ENCODE data around the gene FAM219B. TPM values are rescaled to one million over a fixed set of nuclear protein-coding genes. Genes with fewer than 3 reads are reported as not detected.

The FAM219B gene
- total RNA-seq, 1 donor = 35.9 TPM

- TF ChIP-seq, protein P1, sequence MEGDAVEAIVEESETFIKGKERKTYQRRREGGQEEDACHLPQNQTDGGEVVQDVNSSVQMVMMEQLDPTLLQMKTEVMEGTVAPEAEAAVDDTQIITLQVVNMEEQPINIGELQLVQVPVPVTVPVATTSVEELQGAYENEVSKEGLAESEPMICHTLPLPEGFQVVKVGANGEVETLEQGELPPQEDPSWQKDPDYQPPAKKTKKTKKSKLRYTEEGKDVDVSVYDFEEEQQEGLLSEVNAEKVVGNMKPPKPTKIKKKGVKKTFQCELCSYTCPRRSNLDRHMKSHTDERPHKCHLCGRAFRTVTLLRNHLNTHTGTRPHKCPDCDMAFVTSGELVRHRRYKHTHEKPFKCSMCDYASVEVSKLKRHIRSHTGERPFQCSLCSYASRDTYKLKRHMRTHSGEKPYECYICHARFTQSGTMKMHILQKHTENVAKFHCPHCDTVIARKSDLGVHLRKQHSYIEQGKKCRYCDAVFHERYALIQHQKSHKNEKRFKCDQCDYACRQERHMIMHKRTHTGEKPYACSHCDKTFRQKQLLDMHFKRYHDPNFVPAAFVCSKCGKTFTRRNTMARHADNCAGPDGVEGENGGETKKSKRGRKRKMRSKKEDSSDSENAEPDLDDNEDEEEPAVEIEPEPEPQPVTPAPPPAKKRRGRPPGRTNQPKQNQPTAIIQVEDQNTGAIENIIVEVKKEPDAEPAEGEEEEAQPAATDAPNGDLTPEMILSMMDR (IDR thresholded peaks at IDR 0.05; ENCODE audit: insufficient read depth, low read length) = no peak
- no peak for DNase-seq (ENCODE audit: low read depth)
- H3K4me3 ChIP-seq (ENCODE audit: low read depth, low read length) = no peak overlapping the region
Observed at GRCh38 chr15:74858369-74858740, 48.3 kb downstream of the FAM219B start.

DNA sequence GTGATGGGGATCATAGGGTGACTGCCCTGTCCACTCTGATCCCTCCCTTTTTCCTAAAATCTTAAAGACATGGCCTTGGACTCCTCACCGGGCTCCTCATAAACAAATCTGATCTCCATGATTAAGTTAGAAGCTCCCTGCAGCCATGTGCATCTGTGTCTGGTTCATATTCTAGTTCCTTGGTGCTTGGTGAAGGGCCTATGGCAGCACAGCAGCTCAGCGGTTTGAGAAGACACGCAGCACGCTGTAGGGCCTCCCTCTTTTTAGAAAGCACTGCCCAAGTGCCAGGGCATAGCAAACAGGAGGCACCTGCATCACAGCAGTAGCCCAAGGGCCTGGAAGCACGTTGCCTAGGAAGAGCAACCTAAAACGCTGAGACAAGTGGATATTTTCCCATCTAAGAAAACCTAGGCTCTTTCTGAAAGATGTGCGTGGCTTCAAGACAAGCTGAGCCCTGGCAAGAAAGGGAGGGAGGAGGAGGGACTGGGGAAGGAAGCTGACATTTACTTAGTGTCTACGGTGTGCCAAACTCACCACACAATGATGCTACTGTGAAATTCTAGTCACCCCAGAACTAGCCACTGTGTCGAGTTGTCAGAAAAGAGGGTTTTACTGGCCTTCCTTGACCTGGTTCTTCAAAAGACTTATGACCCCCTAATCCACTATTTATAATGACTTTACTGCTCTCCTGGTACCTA is 48.8 kb downstream of the FAM219B start:
- TF ChIP-seq, protein P1 (IDR thresholded peaks at IDR 0.05; ENCODE audit: insufficient read depth, low read length) = no peak
- no peak for DNase-seq (ENCODE audit: low read depth)

DNA sequence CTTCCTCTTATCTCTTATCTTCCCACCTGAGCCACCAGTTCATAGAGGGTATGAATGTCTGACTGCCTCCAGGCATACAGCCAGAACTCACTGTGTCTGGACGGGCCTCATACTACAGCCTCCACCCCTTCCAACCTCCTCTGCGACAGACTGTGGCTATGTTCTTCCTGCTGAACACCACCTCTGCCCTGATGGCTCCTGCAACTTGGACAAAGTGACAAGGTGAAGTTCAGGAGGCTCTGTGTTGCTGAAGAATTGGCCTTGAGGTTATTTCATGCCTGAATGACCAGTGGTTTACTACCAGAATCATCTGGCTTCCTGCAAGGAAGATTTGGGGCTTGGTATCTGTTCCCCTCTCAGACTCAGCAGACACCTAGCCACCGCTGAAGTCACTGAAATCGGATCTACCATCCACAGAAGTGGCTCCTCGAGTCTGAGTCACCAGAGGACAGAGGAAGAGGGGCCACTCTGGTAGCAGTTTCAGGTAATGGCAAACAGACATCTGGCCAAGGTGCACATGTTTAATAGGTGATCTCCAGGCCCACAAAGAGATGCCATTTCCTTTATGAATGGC is 49.5 kb downstream of the FAM219B start:
- TF ChIP-seq, protein P1 (IDR thresholded peaks at IDR 0.05; ENCODE audit: insufficient read depth, low read length) = no peak
- DNase-seq (ENCODE audit: low read depth) = no peak
- no peak overlapping the region for H3K4me3 ChIP-seq (ENCODE audit: low read depth, low read length)

More for the DNA sequence above, 48.8 kb downstream of the FAM219B start:
- no peak overlapping the region for H3K4me3 ChIP-seq (ENCODE audit: low read depth, low read length)

DNA sequence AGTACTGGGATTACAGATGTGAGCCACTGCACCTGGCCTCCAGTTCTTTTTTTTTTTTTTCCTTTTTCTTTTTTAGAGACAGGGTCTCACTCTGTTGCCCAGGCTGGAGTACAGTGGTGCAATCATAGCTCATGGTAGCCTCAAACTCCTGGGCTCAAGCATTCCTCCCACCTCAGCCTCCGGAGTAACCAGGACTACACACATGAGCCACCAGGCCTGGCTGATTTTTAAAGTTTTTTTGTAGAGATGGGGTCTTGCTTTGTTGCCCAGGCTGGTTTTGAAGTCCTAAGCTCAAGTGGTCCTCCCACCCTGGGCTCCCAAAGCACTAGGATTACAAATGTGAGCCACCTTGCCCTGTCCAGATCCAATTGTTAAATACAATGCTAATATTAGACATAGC is 50.1 kb downstream of the FAM219B start:
- no peak overlapping the region for H3K4me3 ChIP-seq (ENCODE audit: low read depth, low read length)
- DNase-seq (ENCODE audit: low read depth) = no peak
- TF ChIP-seq, protein P1 (IDR thresholded peaks at IDR 0.05; ENCODE audit: insufficient read depth, low read length) = no peak

DNA sequence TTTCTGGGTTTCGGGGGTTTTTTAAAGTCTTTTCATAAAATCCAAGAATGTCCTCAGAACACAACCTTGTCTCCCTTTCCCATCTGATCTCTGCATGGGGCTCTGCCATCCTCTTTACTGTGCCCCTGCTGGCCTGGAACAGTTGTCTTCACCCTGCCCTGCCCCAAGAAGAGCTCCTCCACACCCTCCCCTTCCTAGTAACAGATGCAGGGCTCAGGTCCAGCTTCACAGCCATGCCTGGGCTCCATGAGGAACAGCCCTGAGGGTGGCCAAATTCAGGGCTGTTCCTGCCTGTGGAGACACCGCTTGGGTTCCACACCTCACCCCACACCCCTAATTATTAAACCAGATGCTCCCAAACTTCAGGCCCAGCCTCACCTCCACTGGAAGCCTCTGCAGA is 50.8 kb downstream of the FAM219B start:
- no peak overlapping the region for H3K4me3 ChIP-seq (ENCODE audit: low read depth, low read length)
- TF ChIP-seq, protein P1 (IDR thresholded peaks at IDR 0.05; ENCODE audit: insufficient read depth, low read length) = no peak
- DNase-seq (ENCODE audit: low read depth) = no peak

- H3K4me3 ChIP-seq (ENCODE audit: low read depth, low read length) = no peak overlapping the region
- TF ChIP-seq, protein P1 (IDR thresholded peaks at IDR 0.05; ENCODE audit: insufficient read depth, low read length) = no peak
- no peak for DNase-seq (ENCODE audit: low read depth)
Observed at GRCh38 chr15:74854453-74855022, 52.1 kb downstream of the FAM219B start.
